ENCODE measurements around the gene WRNIP1. TPM values are rescaled to one million over a fixed set of nuclear protein-coding genes. Genes with fewer than 3 reads are reported as not detected.

WRNIP1 gene
- total RNA-seq, 1 experiment from 2014 or later: 38.1 TPM

DNA sequence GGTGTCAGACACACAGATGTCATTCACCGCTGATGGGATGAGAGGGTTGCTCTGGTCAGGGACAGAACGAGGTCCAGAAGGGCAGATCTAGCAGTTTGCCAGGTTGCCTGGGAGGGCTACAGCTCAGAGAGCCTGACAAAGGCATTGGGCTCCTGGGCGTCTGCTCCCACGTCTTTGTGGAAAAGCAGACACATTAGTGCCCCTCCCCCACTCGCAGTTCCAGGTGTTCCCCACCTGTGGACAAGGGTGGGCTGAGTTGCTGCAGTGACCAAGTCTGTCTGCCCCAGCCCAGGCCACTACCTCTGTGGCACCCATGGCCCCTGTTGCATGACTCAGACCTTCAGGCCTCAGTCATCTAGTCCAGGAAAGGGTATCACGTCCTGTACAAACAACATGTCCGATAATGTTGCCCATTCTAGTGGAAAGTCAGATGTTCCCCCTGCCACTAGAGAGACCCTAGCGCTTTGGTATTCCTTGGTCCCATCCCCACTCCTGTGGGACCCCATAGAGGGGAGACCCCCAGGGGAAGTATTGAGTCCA, 37.4 kb downstream of the WRNIP1 start:
- Histone ChIP-seq H3K9ac (ENCODE audit: extremely low read depth, insufficient read length, low read length) (no peak overlapping the region), H3K79me1 (ENCODE audit: insufficient read depth, low read depth, low read length, poor library complexity, severe bottlenecking) (no peaks in the 10 kb centered on the region), H3K9me3 (ENCODE audit: control insufficient read depth, low read depth, low read length) (no peaks in the 10 kb centered on the region), H2BK12ac (ENCODE audit: insufficient read length, low read depth, low read length) (no peak overlapping the region), H2AFZ (ENCODE audit: low read length) (no peak overlapping the region), H2BK20ac (ENCODE audit: low read depth, low read length, poor library complexity, severe bottlenecking) (no peak overlapping the region), H4K8ac (replicated peaks; ENCODE audit: insufficient read length, low read depth, low read length) (no peak overlapping the region), H3K14ac (ENCODE audit: insufficient read depth, low read length) (no peak overlapping the region), H3K23ac (ENCODE audit: insufficient read length, low read depth, low read length) (no peak overlapping the region), H2AK5ac (ENCODE audit: insufficient read length, low read length) (no peak overlapping the region), H3K27me3 (ENCODE audit: insufficient read depth, low read length) (no peaks in the 10 kb centered on the region), H2BK5ac (ENCODE audit: insufficient read length, low read length) (no peak overlapping the region), H3K56ac (ENCODE audit: insufficient read length, low read depth, low read length) (no peak overlapping the region), H4K20me1 (ENCODE audit: control insufficient read depth, insufficient read depth, insufficient read length) (peaks cover 2% of the 10 kb centered on the region), H2BK120ac (ENCODE audit: low read depth, low read length, poor library complexity, severe bottlenecking) (no peak overlapping the region), H3K4ac (ENCODE audit: low read depth, low read length) (no peak overlapping the region), H3K79me2 (ENCODE audit: insufficient read depth, low read length) (no peaks in the 10 kb centered on the region), H3K4me1 (ENCODE audit: insufficient read depth, low read length) (no peaks in the 10 kb centered on the region), H4K91ac (ENCODE audit: insufficient read length, low read depth, low read length) (no peak overlapping the region), H4K5ac (ENCODE audit: insufficient read length, low read depth, low read length) (no peak overlapping the region), H3K18ac (ENCODE audit: insufficient read length, low read depth, low read length) (no peak overlapping the region), H3T11ph (ENCODE audit: low read length) (no peak overlapping the region), H3K27ac (ENCODE audit: insufficient read length, low read depth, low read length) (no peak overlapping the region), H3K23me2 (ENCODE audit: insufficient read length, low read depth, low read length, poor library complexity, severe bottlenecking) (no peaks in the 10 kb centered on the region), H3K4me2 (ENCODE audit: insufficient read depth, insufficient read length, low read length) (no peak overlapping the region), H2BK15ac (ENCODE audit: low read depth, low read length) (no peak overlapping the region)
- Mint-ChIP-seq H3K9me3 (no peaks in the 10 kb centered on the region), H3K4me3 (no peak overlapping the region), H3K4me1 (peaks cover 15 to 19% of the 10 kb centered on the region in 2 experiments; a peak in 3 of 4 replicates), H3K27ac (no peak overlapping the region), H3K27me3 (ENCODE audit: low read depth) (no peaks in the 10 kb centered on the region), H3K36me3 (ENCODE audit: insufficient read depth in 1 of 3, low read depth in 3 of 3) (peaks cover 0 to 2% (median 0%) of the 10 kb centered on the region in 3 experiments; a peak in 1 of 7 replicates)
- WGBS (ENCODE audit: extremely low coverage, insufficient read length, low lambda C conversion rate): no CpG with 5 or more reads among the region's 8 CpGs
- TF ChIP-seq, protein P1, sequence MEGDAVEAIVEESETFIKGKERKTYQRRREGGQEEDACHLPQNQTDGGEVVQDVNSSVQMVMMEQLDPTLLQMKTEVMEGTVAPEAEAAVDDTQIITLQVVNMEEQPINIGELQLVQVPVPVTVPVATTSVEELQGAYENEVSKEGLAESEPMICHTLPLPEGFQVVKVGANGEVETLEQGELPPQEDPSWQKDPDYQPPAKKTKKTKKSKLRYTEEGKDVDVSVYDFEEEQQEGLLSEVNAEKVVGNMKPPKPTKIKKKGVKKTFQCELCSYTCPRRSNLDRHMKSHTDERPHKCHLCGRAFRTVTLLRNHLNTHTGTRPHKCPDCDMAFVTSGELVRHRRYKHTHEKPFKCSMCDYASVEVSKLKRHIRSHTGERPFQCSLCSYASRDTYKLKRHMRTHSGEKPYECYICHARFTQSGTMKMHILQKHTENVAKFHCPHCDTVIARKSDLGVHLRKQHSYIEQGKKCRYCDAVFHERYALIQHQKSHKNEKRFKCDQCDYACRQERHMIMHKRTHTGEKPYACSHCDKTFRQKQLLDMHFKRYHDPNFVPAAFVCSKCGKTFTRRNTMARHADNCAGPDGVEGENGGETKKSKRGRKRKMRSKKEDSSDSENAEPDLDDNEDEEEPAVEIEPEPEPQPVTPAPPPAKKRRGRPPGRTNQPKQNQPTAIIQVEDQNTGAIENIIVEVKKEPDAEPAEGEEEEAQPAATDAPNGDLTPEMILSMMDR (conservative IDR thresholded peaks at IDR 0.05): no peak
- no peak for DNase-seq
